GM12878 (cell line): ENCODE measurements around the gene TNFAIP8L2. TPM values are rescaled to one million over a fixed set of nuclear protein-coding genes. Genes with fewer than 3 reads are reported as not detected.

Experiments used
- ATAC-seq: fragments of 200-7000 bp; cut with Tn5 transposase; 3 replicates; pipeline ENCODE4 v1.9.1; 2020; ENCODE audit warnings: mild to moderate bottlenecking, moderate library complexity
- BruUV-seq: library from RNA; stranded (reverse); fragments of 400-500 nt; replicated peaks from 2 replicates; lab custom pipeline; 2021; lab: Mats Ljungman, UMichigan
- CTCF ChIA-PET: fragments of 300-600 bp; sonication (Branson Sonifier 250); formaldehyde crosslinking; extraction: SDS; loops from one replicate; lab custom pipeline; 2021; ENCODE audit warnings: inconsistent platforms; lab: Yijun Ruan, JAX
- POLR2A ChIA-PET: fragments of 350-600 bp; formaldehyde crosslinking; extraction: SDS; loops from one replicate; lab custom pipeline; 2021; ENCODE audit warnings: inconsistent platforms; lab: Charles Lee
- RAD21 ChIA-PET: fragments of 300-600 bp; sonication (Branson Sonifier 250); formaldehyde crosslinking; loops from one replicate; lab custom pipeline; 2023; ENCODE audit warnings: antibody characterized with exemption; ENCODE audit not compliant: unreplicated experiment; lab: Charles Lee
- SMC1A ChIA-PET: fragments of 300-600 bp; sonication (Branson Sonifier 250); formaldehyde crosslinking; loops from one replicate; lab custom pipeline; 2023; ENCODE audit not compliant: unreplicated experiment, uncharacterized antibody; lab: Charles Lee
- DNase-seq: peaks from one replicate; pipeline ENCODE4 v3.0.0-alpha.2; 2011; ENCODE audit warnings: low read depth, low spot score
- FAIRE-seq: peaks from 3 replicates; lab custom pipeline; 2011; peaks lifted over from hg19 to GRCh38; lab: Jason Lieb, UNC
- H2AFZ ChIP-seq: 2 replicates; pipeline ENCODE4 v1.6.0; 2011; ENCODE audit warnings: low read depth, low read length, control low read depth; ENCODE audit not compliant: control insufficient read depth
- H3K27ac ChIP-seq: 2 replicates; pipeline ENCODE4 v1.5.1; 2011; ENCODE audit warnings: control low read depth; ENCODE audit not compliant: control insufficient read depth, insufficient read depth
- H3K27me3 ChIP-seq, 2 experiments: replicated peaks in 1 of 2; 2 replicates each; pipeline versions ENCODE4 v1.6.0 to v1.6.1; 2011; ENCODE audit warnings: low read length in 1 of 2; ENCODE audit not compliant: control insufficient read depth in 2 of 2, insufficient read depth in 2 of 2
- H3K36me3 ChIP-seq, 2 experiments: 2 replicates each; pipeline ENCODE4 v1.5.1; 2011; ENCODE audit warnings: low read length in 1 of 2; ENCODE audit not compliant: control insufficient read depth in 2 of 2, insufficient read depth in 2 of 2
- H3K4me1 ChIP-seq: 2 replicates; pipeline ENCODE4 v1.6.1; 2011; ENCODE audit warnings: mild to moderate bottlenecking, low read length, moderate library complexity, mixed read lengths; ENCODE audit not compliant: control insufficient read depth, insufficient read depth
- H3K4me2 ChIP-seq: 2 replicates; pipeline ENCODE4 v1.6.0; 2011; ENCODE audit warnings: control low read depth; ENCODE audit not compliant: control insufficient read depth, insufficient read depth
- H3K4me3 ChIP-seq: fragments of 200-600 bp; sonication (generic); 2 replicates; pipeline ENCODE4 v1.5.1; 2016
- H3K79me2 ChIP-seq: 2 replicates; pipeline ENCODE4 v1.6.0; 2011; ENCODE audit warnings: low read length; ENCODE audit not compliant: control insufficient read depth, insufficient read depth
- H3K9ac ChIP-seq: 2 replicates; pipeline ENCODE4 v1.8.0; 2011; ENCODE audit warnings: low read length, control low read depth, mixed read lengths; ENCODE audit not compliant: control insufficient read depth, insufficient read depth
- H3K9me3 ChIP-seq: replicated peaks from 3 replicates; pipeline ENCODE4 v1.5.1; 2011; ENCODE audit warnings: mild to moderate bottlenecking, low read length; ENCODE audit not compliant: control insufficient read depth, insufficient read depth
- H4K20me1 ChIP-seq: 2 replicates; pipeline ENCODE4 v1.6.0; 2011; ENCODE audit not compliant: control insufficient read depth, insufficient read depth
- FOXK2 ChIP-seq: fragments of 450-650 bp; IDR thresholded peaks from 2 replicates; pipeline ENCODE4 v1.6.1; 2017; ENCODE audit warnings: mild to moderate bottlenecking, moderate library complexity
- MTA2 ChIP-seq: fragments of 450-650 bp; IDR thresholded peaks from 2 replicates; pipeline ENCODE4 v1.6.1; 2016; ENCODE audit warnings: low read depth, mild to moderate bottlenecking, moderate library complexity
- MXI1 ChIP-seq: fragments of 150-350 bp; IDR thresholded peaks from 2 replicates; pipeline ENCODE4 v1.6.1; 2011; ENCODE audit warnings: low read depth, mild to moderate bottlenecking, inconsistent platforms, low read length, improper control_type of control experiment
- NR2F1 ChIP-seq: fragments of 450-650 bp; conservative IDR thresholded peaks from 2 replicates; pipeline ENCODE4 v1.6.1; 2017; ENCODE audit warnings: mild to moderate bottlenecking
- PML ChIP-seq: IDR thresholded peaks from 2 replicates; pipeline ENCODE4 v1.6.1; 2012; ENCODE audit warnings: low read length, inconsistent platforms
- SIX5 ChIP-seq: IDR thresholded peaks from 2 replicates; pipeline ENCODE4 v1.6.1; 2011; ENCODE audit warnings: mild to moderate bottlenecking, low read depth, low read length, moderate library complexity; ENCODE audit not compliant: severe bottlenecking
- ZNF622 ChIP-seq: fragments of 450-650 bp; IDR thresholded peaks from 2 replicates; pipeline ENCODE4 v1.6.1; 2017; ENCODE audit warnings: mild to moderate bottlenecking, inconsistent platforms
- WGBS: methylation state at CpG from one replicate; pipeline ENCODE4 v1.1.6; 2016; ENCODE audit warnings: low lambda C conversion rate; ENCODE audit not compliant: insufficient replicate concordance, insufficient coverage; ENCODE audit errors: missing lambda C conversion rate; 5-methylcytosine and 5-hydroxymethylcytosine counted together
- in situ Hi-C: fragments of 300-500 bp; cut with MboI; formaldehyde crosslinking; loops from 9 replicates; pipeline ENCODE4 v1.14.3; 2018; ENCODE audit warnings: mixed read lengths
- intact Hi-C: fragments of 100-400 bp; cut with micrococcal nuclease; formaldehyde crosslinking; loops from one replicate; pipeline ENCODE4 v1.14.2; 2022; ENCODE audit not compliant: unreplicated experiment
- polyA plus RNA-seq, 11 experiments: library from polyadenylated mRNA; depleted of rRNA in 4 of 11; unstranded in 6 of 11; stranded (reverse) in 5 of 11; fragments of >200 nt; fragmentation: Nextera tagmentation in 4 of 11; fragmentation: Illumina TruSeq in 1 of 11; extraction: Ambion mirVana in 4 of 11; extraction: Trizol in 1 of 11; gene quantifications; 1 replicate in 1 of 11; 2 replicates in 10 of 11; pipeline versions ENCODE4 v1.2.1 to v1.2.3, GENCODE V29; 2011 to 2016; ENCODE audit warnings: inconsistent platforms in 2 of 11, missing spikeins in 2 of 11, low read depth in 1 of 11
- total RNA-seq, 4 experiments: library from RNA; depleted of rRNA in 3 of 4; stranded (reverse); fragments of >200 nt in 3 of 4; fragmentation: Illumina TruSeq in 1 of 4; extraction: Trizol in 1 of 4; gene quantifications; 2 replicates each; pipeline versions ENCODE4 v1.2.1 to v1.2.3, GENCODE V29; 2013 to 2021
- TF ChIP-seq, protein P1 (sequence below): fragments of 450-650 bp; IDR thresholded peaks from 2 replicates; pipeline ENCODE4 v1.6.1; 2016; ENCODE audit warnings: mild to moderate bottlenecking
- TF ChIP-seq, protein P2 (sequence below): fragments of 450-650 bp; IDR thresholded peaks from 2 replicates; pipeline ENCODE4 v1.6.1; 2017; ENCODE audit warnings: mild to moderate bottlenecking, moderate library complexity

The TNFAIP8L2 gene
- total and polyA plus RNA-seq, 10 of the 15 experiments (the other 5 are each of a cell fraction or from before 2014, with no cell fraction given) = 5.4 to 26.3 (median 14.2) TPM

DNA sequence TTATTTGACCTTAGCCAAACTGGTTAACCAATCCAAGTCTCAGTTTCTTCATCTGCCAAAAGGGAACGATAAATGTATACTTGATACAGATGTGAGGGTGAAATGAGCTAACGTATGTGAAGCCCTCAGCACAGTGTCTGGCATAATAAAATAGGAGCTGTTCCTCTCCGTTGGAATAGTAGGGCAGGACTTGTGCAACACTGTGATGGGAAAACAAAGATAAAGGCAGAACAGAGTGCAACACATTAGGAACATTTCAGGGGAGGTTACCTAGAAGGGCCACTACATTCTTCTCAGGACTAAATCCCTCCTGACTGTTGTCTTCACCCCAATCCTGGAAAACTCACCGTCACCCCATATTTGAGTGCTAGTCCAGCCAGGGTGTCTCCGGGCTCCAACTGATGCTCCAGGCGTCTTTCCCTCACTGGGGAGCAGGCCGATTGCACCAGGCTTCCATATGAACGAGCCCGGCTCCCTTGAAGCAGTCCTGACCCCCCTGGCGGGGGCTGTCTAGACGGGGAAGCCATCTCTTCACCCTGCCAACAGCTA, 8.4 kb downstream of the TNFAIP8L2 start:
- DNase-seq (no peak), ATAC-seq (no peak), FAIRE-seq (no peak)
- Histone ChIP-seq H3K9me3 (no peaks in the 10 kb centered on the region), H3K4me1 (peaks cover 9% of the 10 kb centered on the region), H2AFZ (peak overlapping the region; percentile 30), H3K36me3 (peaks cover 1 to 3% of the 10 kb centered on the region in 2 experiments; a peak in 2 of 4 replicates), H3K4me2 (peak overlapping the region; percentile 91), H3K27me3 (no peaks in the 10 kb centered on the region), H3K27ac (peak overlapping the region; percentile 69; the same call in 1 of the 2 replicates), H3K4me3 (peak overlapping the region; percentile 90), H4K20me1 (no peaks in the 10 kb centered on the region), H3K9ac (peak overlapping the region; percentile 98), H3K79me2 (peaks cover 24% of the 10 kb centered on the region)
- TF ChIP-seq ZNF622 (no peak), MXI1 (no peak), PML (0 out of 2 replicates have a peak, but pooled peaks have one; percentile 5)
- ChIA-PET POLR2A (interaction anchor here (2.2 kb wide), 1 partner anchor 8 kb away, joined by 19 read pairs; the partner anchor contains the start of gene TNFAIP8L2), CTCF (interaction anchor here (1.4 to 2.3 kb wide), 3 partner anchors 8 to 65 kb away, joined by 6 to 12 read pairs (median 11); partner anchors contain the start of gene TNFAIP8L2), RAD21 (interaction anchor here (1.0 to 1.2 kb wide), 2 partner anchors 8 to 25 kb away, joined by 3 read pairs; partner anchors contain the start of genes TNFAIP8L2 and VPS72), SMC1A (interaction anchor here (0.6 to 1.2 kb wide), 2 partner anchors 8 to 542 kb away, joined by 5 to 6 read pairs; partner anchors contain the start of gene TNFAIP8L2)
- 81% methylated on average over 11 of the region's 11 CpGs for WGBS
- BruUV-seq = TSS peak; percentile 67
- intact Hi-C loops = no loop called here
- in situ Hi-C loops = no loop called here

DNA sequence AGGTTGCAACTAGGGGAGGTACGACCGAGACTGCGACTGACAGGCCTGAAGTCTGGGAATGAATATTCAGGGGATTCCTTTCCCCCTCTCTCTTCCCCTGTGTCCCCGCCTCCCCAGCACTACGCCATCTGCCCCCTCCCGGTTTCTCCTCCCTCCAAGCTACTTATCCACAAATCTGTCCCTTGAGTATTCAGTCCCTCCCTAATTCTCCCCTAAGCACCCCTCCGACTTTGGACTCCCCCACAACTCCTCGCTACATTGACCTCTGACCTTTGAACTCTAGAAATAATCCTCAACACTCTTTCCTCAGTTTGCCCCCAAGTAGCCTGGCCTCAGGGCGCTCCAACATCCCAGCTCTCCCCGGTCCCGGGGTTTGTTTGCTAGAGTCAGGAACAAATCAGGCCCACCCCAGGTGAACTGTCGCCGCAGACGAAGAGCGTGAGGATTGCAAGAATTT, 8.9 kb downstream of the TNFAIP8L2 start:
- RAD21 ChIA-PET = interaction anchor here (1.0 kb wide), 1 partner anchor 9 kb away, joined by 3 read pairs; the partner anchor contains the start of gene TNFAIP8L2
- TF ChIP-seq NR2F1 (peak; percentile 97), FOXK2 (no peak), MTA2 (peak; percentile 83), SIX5 (no peak)
- TF ChIP-seq, protein P1, sequence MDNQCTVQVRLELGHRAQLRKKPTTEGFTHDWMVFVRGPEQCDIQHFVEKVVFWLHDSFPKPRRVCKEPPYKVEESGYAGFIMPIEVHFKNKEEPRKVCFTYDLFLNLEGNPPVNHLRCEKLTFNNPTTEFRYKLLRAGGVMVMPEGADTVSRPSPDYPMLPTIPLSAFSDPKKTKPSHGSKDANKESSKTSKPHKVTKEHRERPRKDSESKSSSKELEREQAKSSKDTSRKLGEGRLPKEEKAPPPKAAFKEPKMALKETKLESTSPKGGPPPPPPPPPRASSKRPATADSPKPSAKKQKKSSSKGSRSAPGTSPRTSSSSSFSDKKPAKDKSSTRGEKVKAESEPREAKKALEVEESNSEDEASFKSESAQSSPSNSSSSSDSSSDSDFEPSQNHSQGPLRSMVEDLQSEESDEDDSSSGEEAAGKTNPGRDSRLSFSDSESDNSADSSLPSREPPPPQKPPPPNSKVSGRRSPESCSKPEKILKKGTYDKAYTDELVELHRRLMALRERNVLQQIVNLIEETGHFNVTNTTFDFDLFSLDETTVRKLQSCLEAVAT = peak; percentile 99
- TF ChIP-seq, protein P2, sequence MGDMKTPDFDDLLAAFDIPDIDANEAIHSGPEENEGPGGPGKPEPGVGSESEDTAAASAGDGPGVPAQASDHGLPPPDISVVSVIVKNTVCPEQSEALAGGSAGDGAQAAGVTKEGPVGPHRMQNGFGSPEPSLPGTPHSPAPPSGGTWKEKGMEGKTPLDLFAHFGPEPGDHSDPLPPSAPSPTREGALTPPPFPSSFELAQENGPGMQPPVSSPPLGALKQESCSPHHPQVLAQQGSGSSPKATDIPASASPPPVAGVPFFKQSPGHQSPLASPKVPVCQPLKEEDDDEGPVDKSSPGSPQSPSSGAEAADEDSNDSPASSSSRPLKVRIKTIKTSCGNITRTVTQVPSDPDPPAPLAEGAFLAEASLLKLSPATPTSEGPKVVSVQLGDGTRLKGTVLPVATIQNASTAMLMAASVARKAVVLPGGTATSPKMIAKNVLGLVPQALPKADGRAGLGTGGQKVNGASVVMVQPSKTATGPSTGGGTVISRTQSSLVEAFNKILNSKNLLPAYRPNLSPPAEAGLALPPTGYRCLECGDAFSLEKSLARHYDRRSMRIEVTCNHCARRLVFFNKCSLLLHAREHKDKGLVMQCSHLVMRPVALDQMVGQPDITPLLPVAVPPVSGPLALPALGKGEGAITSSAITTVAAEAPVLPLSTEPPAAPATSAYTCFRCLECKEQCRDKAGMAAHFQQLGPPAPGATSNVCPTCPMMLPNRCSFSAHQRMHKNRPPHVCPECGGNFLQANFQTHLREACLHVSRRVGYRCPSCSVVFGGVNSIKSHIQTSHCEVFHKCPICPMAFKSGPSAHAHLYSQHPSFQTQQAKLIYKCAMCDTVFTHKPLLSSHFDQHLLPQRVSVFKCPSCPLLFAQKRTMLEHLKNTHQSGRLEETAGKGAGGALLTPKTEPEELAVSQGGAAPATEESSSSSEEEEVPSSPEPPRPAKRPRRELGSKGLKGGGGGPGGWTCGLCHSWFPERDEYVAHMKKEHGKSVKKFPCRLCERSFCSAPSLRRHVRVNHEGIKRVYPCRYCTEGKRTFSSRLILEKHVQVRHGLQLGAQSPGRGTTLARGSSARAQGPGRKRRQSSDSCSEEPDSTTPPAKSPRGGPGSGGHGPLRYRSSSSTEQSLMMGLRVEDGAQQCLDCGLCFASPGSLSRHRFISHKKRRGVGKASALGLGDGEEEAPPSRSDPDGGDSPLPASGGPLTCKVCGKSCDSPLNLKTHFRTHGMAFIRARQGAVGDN = peak; percentile 21; the same call in 1 of the 2 replicates

More for the DNA sequence above, 8.9 kb downstream of the TNFAIP8L2 start:
- Histone ChIP-seq H3K4me2 (peak overlapping the region; percentile 91), H3K36me3 (peaks cover 1 to 3% of the 10 kb centered on the region in 2 experiments; a peak in 2 of 4 replicates), H3K27me3 (no peaks in the 10 kb centered on the region), H4K20me1 (no peaks in the 10 kb centered on the region), H3K4me1 (peaks cover 9% of the 10 kb centered on the region), H3K9ac (peak overlapping the region; percentile 98), H3K9me3 (no peaks in the 10 kb centered on the region), H3K4me3 (peak overlapping the region; percentile 90), H2AFZ (peak overlapping the region; percentile 97), H3K27ac (peak overlapping the region; percentile 69), H3K79me2 (peaks cover 24% of the 10 kb centered on the region)
- no TSS peak for BruUV-seq
- SMC1A ChIA-PET = interaction anchor here (0.6 to 1.2 kb wide), 2 partner anchors 9 to 542 kb away, joined by 5 to 6 read pairs; partner anchors contain the start of gene TNFAIP8L2
- 34% methylated on average over 13 of the region's 15 CpGs for WGBS
- CTCF ChIA-PET = interaction anchor here (0.6 to 2.3 kb wide), 4 partner anchors 8 to 647 kb away, joined by 3 to 12 read pairs (median 8); partner anchors contain the start of gene TNFAIP8L2
- in situ Hi-C loops (no loop called here), intact Hi-C loops (no loop called here)
- ATAC-seq (peak; percentile 6; the same call in 1 of the 3 replicates), FAIRE-seq (no peak), DNase-seq (no peak)
- POLR2A ChIA-PET = interaction anchor here (1.4 to 2.2 kb wide), 2 partner anchors 8 to 116 kb away, joined by 4 to 19 read pairs; partner anchors contain the start of genes TNFAIP8L2 and ZNF687
